ENCODE results near the gene IL17RD. TPM values are rescaled to one million over a fixed set of nuclear protein-coding genes. Genes with fewer than 3 reads are reported as not detected.

IL17RD gene
- total RNA-seq, 1 donor from 2014 or later, result not detected

- H3K27me3 Mint-ChIP-seq, result peaks cover 22% of the 10 kb centered on the region
- no peaks in the 10 kb centered on the region for H3K9me3 Mint-ChIP-seq
- TF ChIP-seq, protein P1, sequence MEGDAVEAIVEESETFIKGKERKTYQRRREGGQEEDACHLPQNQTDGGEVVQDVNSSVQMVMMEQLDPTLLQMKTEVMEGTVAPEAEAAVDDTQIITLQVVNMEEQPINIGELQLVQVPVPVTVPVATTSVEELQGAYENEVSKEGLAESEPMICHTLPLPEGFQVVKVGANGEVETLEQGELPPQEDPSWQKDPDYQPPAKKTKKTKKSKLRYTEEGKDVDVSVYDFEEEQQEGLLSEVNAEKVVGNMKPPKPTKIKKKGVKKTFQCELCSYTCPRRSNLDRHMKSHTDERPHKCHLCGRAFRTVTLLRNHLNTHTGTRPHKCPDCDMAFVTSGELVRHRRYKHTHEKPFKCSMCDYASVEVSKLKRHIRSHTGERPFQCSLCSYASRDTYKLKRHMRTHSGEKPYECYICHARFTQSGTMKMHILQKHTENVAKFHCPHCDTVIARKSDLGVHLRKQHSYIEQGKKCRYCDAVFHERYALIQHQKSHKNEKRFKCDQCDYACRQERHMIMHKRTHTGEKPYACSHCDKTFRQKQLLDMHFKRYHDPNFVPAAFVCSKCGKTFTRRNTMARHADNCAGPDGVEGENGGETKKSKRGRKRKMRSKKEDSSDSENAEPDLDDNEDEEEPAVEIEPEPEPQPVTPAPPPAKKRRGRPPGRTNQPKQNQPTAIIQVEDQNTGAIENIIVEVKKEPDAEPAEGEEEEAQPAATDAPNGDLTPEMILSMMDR (IDR thresholded peaks at IDR 0.05), result no peak
- intact Hi-C loops (cut with micrococcal nuclease), result no loop called here
- DNase-seq, result no peak
- no peaks in the 10 kb centered on the region for H3K4me1 Mint-ChIP-seq
- POLR2A ChIA-PET, result no interaction called here
- no peak overlapping the region for H3K27ac Mint-ChIP-seq
- H3K36me3 Mint-ChIP-seq (ENCODE audit: low read depth), result no peaks in the 10 kb centered on the region
- no peak overlapping the region for H3K4me3 Mint-ChIP-seq
- CTCF ChIA-PET, result interaction anchor here (0.6 kb wide), 1 partner anchor 20 kb away, joined by 3 read pairs; no protein-coding TSS in a partner anchor
- ATAC-seq (ENCODE audit: low read depth), result no peak
Measured at GRCh38 chr3:57120451-57121174, 44.5 kb downstream of the IL17RD start.

GRCh38 chr3:57120040-57120439 lies 45.1 kb downstream of the IL17RD start:
- H3K9me3 Mint-ChIP-seq, result no peaks in the 10 kb centered on the region
- no peak overlapping the region for H3K4me3 Mint-ChIP-seq
- intact Hi-C loops (cut with micrococcal nuclease), result no loop called here
- no peak overlapping the region for H3K27ac Mint-ChIP-seq
- H3K27me3 Mint-ChIP-seq, result peaks cover 22% of the 10 kb centered on the region
- ChIA-PET CTCF (interaction anchor here (0.6 kb wide), 1 partner anchor 20 kb away, joined by 3 read pairs; no protein-coding TSS in a partner anchor), POLR2A (no interaction called here)
- no peaks in the 10 kb centered on the region for H3K36me3 Mint-ChIP-seq (ENCODE audit: low read depth)
- DNase-seq (no peak), ATAC-seq (ENCODE audit: low read depth) (no peak)
- no peaks in the 10 kb centered on the region for H3K4me1 Mint-ChIP-seq
- TF ChIP-seq, protein P1 (IDR thresholded peaks at IDR 0.05), result no peak

DNA sequence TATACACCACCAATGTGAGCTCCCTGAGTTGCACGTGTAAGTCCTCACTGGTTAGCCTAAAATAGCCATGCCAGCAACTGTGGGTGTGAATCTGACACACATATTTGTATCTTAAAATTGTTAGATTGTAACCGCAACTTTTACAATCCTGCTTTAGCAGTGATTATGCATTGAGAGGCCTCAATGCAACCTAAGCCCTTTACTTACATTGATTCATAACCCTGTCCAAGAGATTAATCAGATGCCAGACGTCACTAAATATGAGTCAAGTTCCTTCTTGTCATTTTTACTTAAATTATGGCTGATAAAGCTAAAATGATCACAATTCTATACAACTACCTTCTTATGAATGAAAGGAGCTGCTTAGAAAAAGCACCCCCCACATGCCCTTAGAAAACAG lies 46.9 kb downstream of the IL17RD start:
- TF ChIP-seq, protein P1 (IDR thresholded peaks at IDR 0.05), result no peak
- CTCF ChIA-PET, result interaction anchor here (1.3 kb wide), 1 partner anchor 18 kb away, joined by 3 read pairs; no protein-coding TSS in a partner anchor
- DNase-seq, result no peak
- H3K27me3 Mint-ChIP-seq, result peaks cover 23% of the 10 kb centered on the region
- intact Hi-C loops (cut with micrococcal nuclease), result no loop called here
- H3K4me1 Mint-ChIP-seq, result no peaks in the 10 kb centered on the region
- H3K4me3 Mint-ChIP-seq, result no peak overlapping the region
- H3K27ac Mint-ChIP-seq, result no peak overlapping the region
- POLR2A ChIA-PET, result no interaction called here
- no peaks in the 10 kb centered on the region for H3K36me3 Mint-ChIP-seq (ENCODE audit: low read depth)
- ATAC-seq (ENCODE audit: low read depth), result no peak
- H3K9me3 Mint-ChIP-seq, result no peaks in the 10 kb centered on the region

DNA sequence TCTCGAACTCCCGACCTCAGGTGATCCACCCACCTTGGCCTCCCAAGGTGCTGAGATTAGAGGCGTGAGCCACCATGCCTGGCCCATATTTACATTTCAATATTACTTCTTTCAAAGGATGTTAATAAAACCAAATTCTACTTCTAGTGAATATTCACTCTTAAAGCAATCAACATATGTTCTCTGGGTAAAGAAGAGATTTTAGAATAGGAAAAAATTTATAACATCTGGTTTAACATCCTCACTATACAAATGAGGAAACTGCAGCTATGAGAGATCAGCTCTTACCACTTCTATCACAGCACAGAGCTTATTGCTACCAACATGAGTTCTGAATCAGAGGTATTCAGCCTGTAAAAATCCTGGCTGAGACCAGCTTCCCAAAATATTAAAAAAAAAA lies 48.7 kb downstream of the IL17RD start:
- intact Hi-C loops (cut with micrococcal nuclease), result no loop called here
- no peaks in the 10 kb centered on the region for H3K4me1 Mint-ChIP-seq
- ChIA-PET POLR2A (no interaction called here), CTCF (interaction anchor here (1.0 kb wide), 1 partner anchor 11 kb away, joined by 3 read pairs; no protein-coding TSS in a partner anchor)
- H3K9me3 Mint-ChIP-seq, result no peaks in the 10 kb centered on the region
- no peak overlapping the region for H3K4me3 Mint-ChIP-seq
- TF ChIP-seq, protein P1 (IDR thresholded peaks at IDR 0.05), result no peak
- H3K27me3 Mint-ChIP-seq, result peaks cover 16% of the 10 kb centered on the region
- ATAC-seq (ENCODE audit: low read depth) (no peak), DNase-seq (no peak)
- H3K27ac Mint-ChIP-seq, result no peak overlapping the region
- H3K36me3 Mint-ChIP-seq (ENCODE audit: low read depth), result no peaks in the 10 kb centered on the region

- no peaks in the 10 kb centered on the region for H3K9me3 Mint-ChIP-seq
- H3K27me3 Mint-ChIP-seq, result peaks cover 10% of the 10 kb centered on the region
- no peak for DNase-seq
- intact Hi-C loops (cut with micrococcal nuclease), result no loop called here
- ChIA-PET CTCF (interaction anchor here (0.6 to 0.9 kb wide), 2 partner anchors 16 to 1084 kb away, joined by 3 to 5 read pairs; no protein-coding TSS in a partner anchor), POLR2A (no interaction called here)
- no peaks in the 10 kb centered on the region for H3K36me3 Mint-ChIP-seq (ENCODE audit: low read depth)
- H3K4me1 Mint-ChIP-seq, result no peaks in the 10 kb centered on the region
- no peak for ATAC-seq (ENCODE audit: low read depth)
- no peak overlapping the region for H3K27ac Mint-ChIP-seq
- no peak overlapping the region for H3K4me3 Mint-ChIP-seq
- TF ChIP-seq, protein P1 (IDR thresholded peaks at IDR 0.05), result no peak
Measured at GRCh38 chr3:57112206-57112605, 52.9 kb downstream of the IL17RD start.

Measured in activated B cell treated with CpG ODN at 0.5 μM for 24 hours (primary cell).